ENCODE data around the gene PDIA2.

Gene PDIA2

DNA sequence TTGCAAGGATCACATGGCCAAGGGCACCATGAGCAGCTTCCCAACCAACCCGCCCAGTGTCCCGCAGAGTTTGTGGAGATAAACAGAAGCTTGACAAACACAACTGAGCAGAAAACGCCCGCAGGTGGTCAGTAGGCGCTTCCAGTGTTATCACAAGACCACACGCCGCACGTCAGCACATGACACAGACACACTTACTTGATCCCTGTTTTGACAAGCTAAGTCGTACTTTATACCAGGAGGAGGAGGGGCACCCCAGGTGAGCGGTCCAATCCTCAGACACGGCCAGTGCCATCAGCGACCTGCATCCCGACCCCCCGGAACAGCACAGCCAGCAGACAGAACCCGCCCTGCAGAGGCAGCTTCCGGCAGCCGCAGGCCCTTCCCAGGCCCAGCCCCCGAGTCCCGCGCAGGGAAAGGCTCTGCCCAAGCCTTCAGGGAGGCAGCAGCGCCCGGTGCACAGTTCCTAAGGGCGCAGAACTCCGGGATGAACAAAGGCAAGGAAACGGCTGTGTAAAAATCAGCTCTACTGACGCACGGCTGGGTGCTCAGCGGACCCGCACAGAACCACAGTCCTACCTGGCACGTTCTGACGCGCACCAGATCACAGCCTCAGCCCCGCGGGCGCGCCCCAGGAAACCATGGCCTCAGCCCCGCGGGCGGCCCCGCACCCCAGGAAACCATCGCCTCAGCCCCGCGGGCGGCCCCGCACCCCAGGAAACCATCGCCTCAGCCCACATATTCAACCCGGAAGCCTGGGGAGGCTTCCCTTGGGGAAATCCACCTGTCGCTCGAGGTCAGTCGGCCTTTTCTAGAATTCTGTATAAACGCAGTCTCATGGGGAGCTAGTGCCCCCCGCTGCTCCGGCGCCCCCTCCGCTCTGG, 41.7 kb downstream of the PDIA2 start:
- TF ChIP-seq EP300 (IDR thresholded peaks at IDR 0.05; ENCODE audit: borderline replicate concordance): no peak
- no peak for TF ChIP-seq TCF12 (IDR thresholded peaks at IDR 0.05; ENCODE audit: low read depth)
- no peak for TF ChIP-seq TEAD4 (IDR thresholded peaks at IDR 0.05)

DNA sequence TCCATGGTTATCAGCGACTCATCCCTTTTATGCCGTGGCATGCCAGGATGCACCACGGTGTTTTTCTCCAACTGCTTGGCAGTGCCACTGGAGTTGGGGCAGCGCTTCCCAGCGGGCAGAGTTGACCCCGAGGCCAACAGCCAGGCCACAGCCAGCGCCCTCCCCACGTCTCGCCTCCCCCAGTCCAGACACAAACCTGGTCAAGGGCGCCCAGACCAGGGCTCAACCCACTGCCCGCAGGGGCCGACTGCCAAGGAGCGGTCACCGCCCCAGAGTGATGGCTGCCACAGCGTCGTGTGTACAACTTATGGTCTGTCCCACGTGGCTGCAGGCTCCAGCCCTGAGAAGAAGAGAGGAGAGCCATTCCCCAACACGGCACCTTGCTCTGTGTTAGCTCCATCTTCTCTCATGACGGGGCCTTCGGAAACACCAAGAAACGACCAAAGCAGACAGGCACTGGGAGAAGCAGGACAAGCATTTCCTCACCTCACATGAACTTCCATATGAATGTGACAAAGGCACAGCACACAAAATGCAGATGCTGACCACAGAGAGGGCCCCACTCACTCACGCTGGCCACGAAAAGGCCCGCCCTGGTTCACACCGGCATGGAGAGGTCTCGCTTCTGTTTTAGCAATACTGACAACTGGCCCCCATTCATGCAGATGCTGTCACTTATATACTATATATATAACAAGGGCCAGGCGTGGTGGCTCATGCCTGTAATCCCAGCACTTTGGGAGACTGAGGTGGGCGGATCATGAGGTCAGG, 42.6 kb downstream of the PDIA2 start:
- no peak for TF ChIP-seq EP300 (IDR thresholded peaks at IDR 0.05; ENCODE audit: borderline replicate concordance)
- TF ChIP-seq CREB1 (IDR thresholded peaks at IDR 0.05; ENCODE audit: low read depth): no peak
- TF ChIP-seq FOXM1 (IDR thresholded peaks at IDR 0.05; ENCODE audit: borderline replicate concordance, low read depth): no peak
- TF ChIP-seq EGR1 (IDR thresholded peaks at IDR 0.05): no peak
- no peak for TF ChIP-seq TEAD4 (IDR thresholded peaks at IDR 0.05)

DNA sequence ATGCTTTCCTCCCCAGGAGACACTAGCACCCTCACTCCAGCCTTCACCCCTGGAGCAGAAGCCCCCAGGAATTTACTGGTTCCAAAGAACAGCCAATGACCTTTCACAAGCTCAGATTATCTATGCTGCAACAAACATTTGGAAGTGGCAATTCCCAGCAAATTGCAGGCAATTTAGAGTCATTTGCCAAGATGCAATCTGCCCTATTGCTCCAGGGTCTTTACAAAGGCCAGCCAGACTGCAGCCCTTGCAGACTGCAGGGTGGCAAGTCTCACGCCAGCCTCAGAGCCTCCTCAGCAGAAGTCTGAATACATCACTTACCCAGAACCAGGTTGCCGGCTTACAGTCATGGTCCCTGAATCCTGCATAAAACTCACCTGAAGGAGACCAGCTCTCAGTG, 47.8 kb downstream of the PDIA2 start:
- no peak for TF ChIP-seq NFIC (IDR thresholded peaks at IDR 0.05)
- no peak for TF ChIP-seq FOXM1 (IDR thresholded peaks at IDR 0.05; ENCODE audit: borderline replicate concordance, low read depth)
- TF ChIP-seq, protein P1, sequence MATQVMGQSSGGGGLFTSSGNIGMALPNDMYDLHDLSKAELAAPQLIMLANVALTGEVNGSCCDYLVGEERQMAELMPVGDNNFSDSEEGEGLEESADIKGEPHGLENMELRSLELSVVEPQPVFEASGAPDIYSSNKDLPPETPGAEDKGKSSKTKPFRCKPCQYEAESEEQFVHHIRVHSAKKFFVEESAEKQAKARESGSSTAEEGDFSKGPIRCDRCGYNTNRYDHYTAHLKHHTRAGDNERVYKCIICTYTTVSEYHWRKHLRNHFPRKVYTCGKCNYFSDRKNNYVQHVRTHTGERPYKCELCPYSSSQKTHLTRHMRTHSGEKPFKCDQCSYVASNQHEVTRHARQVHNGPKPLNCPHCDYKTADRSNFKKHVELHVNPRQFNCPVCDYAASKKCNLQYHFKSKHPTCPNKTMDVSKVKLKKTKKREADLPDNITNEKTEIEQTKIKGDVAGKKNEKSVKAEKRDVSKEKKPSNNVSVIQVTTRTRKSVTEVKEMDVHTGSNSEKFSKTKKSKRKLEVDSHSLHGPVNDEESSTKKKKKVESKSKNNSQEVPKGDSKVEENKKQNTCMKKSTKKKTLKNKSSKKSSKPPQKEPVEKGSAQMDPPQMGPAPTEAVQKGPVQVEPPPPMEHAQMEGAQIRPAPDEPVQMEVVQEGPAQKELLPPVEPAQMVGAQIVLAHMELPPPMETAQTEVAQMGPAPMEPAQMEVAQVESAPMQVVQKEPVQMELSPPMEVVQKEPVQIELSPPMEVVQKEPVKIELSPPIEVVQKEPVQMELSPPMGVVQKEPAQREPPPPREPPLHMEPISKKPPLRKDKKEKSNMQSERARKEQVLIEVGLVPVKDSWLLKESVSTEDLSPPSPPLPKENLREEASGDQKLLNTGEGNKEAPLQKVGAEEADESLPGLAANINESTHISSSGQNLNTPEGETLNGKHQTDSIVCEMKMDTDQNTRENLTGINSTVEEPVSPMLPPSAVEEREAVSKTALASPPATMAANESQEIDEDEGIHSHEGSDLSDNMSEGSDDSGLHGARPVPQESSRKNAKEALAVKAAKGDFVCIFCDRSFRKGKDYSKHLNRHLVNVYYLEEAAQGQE (IDR thresholded peaks at IDR 0.05; ENCODE audit: low read depth): no peak
- no peak for TF ChIP-seq ZBTB7A (IDR thresholded peaks at IDR 0.05; ENCODE audit: low read depth)
- TF ChIP-seq TAF1 (IDR thresholded peaks at IDR 0.05; ENCODE audit: low read depth): no peak
- TF ChIP-seq RAD21 (IDR thresholded peaks at IDR 0.05; ENCODE audit: low read depth): no peak

DNA sequence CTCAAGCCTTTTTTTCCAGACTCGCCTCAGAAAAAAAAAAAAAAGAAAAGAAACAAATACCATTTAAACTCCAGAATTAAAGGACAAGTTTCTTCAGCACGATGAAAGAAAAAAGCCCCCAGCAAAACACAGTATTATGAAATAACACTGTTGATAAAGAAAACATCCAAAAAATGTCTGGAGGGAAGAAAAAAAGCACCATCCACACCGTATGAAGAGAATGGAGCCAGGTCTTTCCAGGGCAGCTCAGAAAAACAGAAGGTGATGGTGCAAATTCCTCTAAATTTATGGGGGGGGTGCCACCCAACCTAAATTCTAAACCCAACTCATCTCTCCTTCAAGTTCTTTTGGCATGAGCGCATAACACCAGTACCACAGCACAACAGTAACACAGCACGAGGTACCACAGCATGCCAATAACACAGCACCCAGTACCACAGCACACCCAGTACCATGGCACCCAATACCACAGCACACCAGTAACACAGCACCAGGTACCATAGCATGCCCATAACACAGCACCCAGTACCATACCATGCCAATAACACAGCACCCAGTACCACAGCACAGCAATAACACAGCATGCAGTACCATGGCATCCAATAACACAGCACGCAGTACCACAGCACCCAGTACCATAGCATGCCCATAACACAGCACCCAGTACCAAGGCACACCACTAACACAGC, 50.6 kb downstream of the PDIA2 start:
- TF ChIP-seq CREB1 (IDR thresholded peaks at IDR 0.05; ENCODE audit: low read depth): no peak
- TF ChIP-seq, protein P2, sequence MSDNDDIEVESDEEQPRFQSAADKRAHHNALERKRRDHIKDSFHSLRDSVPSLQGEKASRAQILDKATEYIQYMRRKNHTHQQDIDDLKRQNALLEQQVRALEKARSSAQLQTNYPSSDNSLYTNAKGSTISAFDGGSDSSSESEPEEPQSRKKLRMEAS (IDR thresholded peaks at IDR 0.05): no peak
- no peak for TF ChIP-seq TCF12 (IDR thresholded peaks at IDR 0.05; ENCODE audit: low read depth)
- TF ChIP-seq CEBPB (IDR thresholded peaks at IDR 0.05): no peak
- TF ChIP-seq EP300 (IDR thresholded peaks at IDR 0.05; ENCODE audit: borderline replicate concordance): no peak
- no peak for TF ChIP-seq TEAD4 (IDR thresholded peaks at IDR 0.05)
- TF ChIP-seq EGR1 (IDR thresholded peaks at IDR 0.05): no peak
- no peak for TF ChIP-seq TAF1 (IDR thresholded peaks at IDR 0.05; ENCODE audit: low read depth)
- no peak for TF ChIP-seq RAD21 (IDR thresholded peaks at IDR 0.05; ENCODE audit: low read depth)
- TF ChIP-seq NFIC (IDR thresholded peaks at IDR 0.05): no peak
- TF ChIP-seq, protein P3, sequence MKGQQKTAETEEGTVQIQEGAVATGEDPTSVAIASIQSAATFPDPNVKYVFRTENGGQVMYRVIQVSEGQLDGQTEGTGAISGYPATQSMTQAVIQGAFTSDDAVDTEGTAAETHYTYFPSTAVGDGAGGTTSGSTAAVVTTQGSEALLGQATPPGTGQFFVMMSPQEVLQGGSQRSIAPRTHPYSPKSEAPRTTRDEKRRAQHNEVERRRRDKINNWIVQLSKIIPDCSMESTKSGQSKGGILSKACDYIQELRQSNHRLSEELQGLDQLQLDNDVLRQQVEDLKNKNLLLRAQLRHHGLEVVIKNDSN (IDR thresholded peaks at IDR 0.05): no peak
- TF ChIP-seq, protein P1 (IDR thresholded peaks at IDR 0.05; ENCODE audit: low read depth): no peak
- TF ChIP-seq YY1 (IDR thresholded peaks at IDR 0.05; ENCODE audit: low read depth): no peak
- no peak for TF ChIP-seq ZBTB7A (IDR thresholded peaks at IDR 0.05; ENCODE audit: low read depth)

DNA sequence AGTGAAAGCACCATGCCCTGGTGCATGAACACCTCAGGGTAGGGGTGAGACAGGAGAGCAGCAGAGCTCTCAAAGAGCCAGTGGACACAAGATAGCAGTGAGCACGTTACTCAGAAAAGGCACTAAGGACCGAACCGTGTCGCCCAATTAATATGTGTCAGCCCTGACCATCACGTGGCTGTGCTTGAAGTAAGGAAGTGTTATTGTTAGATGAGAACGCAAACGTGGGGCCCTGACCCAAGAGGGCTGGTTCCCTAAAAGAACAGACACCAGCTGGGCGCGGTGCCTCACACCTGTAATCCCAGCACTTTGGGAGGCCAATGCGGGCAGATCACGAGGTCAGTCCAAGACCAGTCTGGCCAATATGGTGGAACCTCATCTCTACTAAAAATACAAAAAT, 53.3 kb downstream of the PDIA2 start:
- TF ChIP-seq ZBTB7A (IDR thresholded peaks at IDR 0.05; ENCODE audit: low read depth) (no peak), TAF1 (IDR thresholded peaks at IDR 0.05; ENCODE audit: low read depth) (no peak), FOXM1 (IDR thresholded peaks at IDR 0.05; ENCODE audit: borderline replicate concordance, low read depth) (no peak), NFIC (IDR thresholded peaks at IDR 0.05) (no peak), TCF12 (IDR thresholded peaks at IDR 0.05; ENCODE audit: low read depth) (no peak), EP300 (IDR thresholded peaks at IDR 0.05; ENCODE audit: borderline replicate concordance) (no peak), CEBPB (IDR thresholded peaks at IDR 0.05) (no peak)
- TF ChIP-seq, protein P3 (IDR thresholded peaks at IDR 0.05): no peak
- TF ChIP-seq, protein P2 (IDR thresholded peaks at IDR 0.05): no peak
- TF ChIP-seq, protein P1 (IDR thresholded peaks at IDR 0.05; ENCODE audit: low read depth): no peak
